Measurements from ENCODE around the gene HINT3. TPM values are rescaled to one million over a fixed set of nuclear protein-coding genes. Genes with fewer than 3 reads are reported as not detected.
"Not testable (repeated sequence)": the region's sequence is repeated elsewhere in the genome, so short reads cannot be mapped to it uniquely, and the experiment has no call there.

The HINT3 gene
- total RNA-seq, 4 donors from 2014 or later = 31.0 to 54.8 (median 46.2) TPM

- no peak for ATAC-seq
- Histone ChIP-seq H3K27ac (no peak overlapping the region), H3K27me3 (no peaks in the 10 kb centered on the region), H3K4me1 (no peaks in the 10 kb centered on the region), H3K36me3 (peaks cover 0 to 30% of the 10 kb centered on the region in 2 donors), H3K4me3 (no peak overlapping the region), H3K9me3 (no peaks in the 10 kb centered on the region)
- TF ChIP-seq CTCF (IDR thresholded peaks at IDR 0.05) = no peak
- TF ChIP-seq POLR2AphosphoS5 (IDR thresholded peaks at IDR 0.05) = no peak
- TF ChIP-seq EP300 (IDR thresholded peaks at IDR 0.05) = no peak
- no peak for TF ChIP-seq POLR2A (IDR thresholded peaks at IDR 0.05)
- WGBS, 2 donors (ENCODE audit: low coverage in 1 of 2) = 85 to 100% methylated on average over 1 to 2 of the region's 2 CpGs
Observed at GRCh38 chr6:125968493-125968892, 11.9 kb downstream of the HINT3 start.

- no peaks in the 10 kb centered on the region for H3K4me1 ChIP-seq
- TF ChIP-seq POLR2AphosphoS5 (IDR thresholded peaks at IDR 0.05) = no peak
- no peak for TF ChIP-seq CTCF (IDR thresholded peaks at IDR 0.05)
- TF ChIP-seq EP300 (IDR thresholded peaks at IDR 0.05) = no peak
- no peak for TF ChIP-seq POLR2A (IDR thresholded peaks at IDR 0.05)
- no peak overlapping the region for H3K27ac ChIP-seq
- H3K9me3 ChIP-seq = no peaks in the 10 kb centered on the region
- no peaks in the 10 kb centered on the region for H3K27me3 ChIP-seq
- WGBS, 2 donors (ENCODE audit: low coverage in 1 of 2) = 0 to 45% methylated on average over 1 to 2 of the region's 2 CpGs
- no peak for ATAC-seq
- H3K36me3 ChIP-seq = peaks cover 0 to 42% of the 10 kb centered on the region in 2 donors
- no peak overlapping the region for H3K4me3 ChIP-seq
Observed at GRCh38 chr6:125970760-125971159, 14.2 kb downstream of the HINT3 start.

GRCh38 chr6:125972478-125972877 lies 15.9 kb downstream of the HINT3 start:
- peaks cover 0 to 39% of the 10 kb centered on the region in 2 donors for H3K36me3 ChIP-seq
- ATAC-seq, H3K4me1 ChIP-seq, H3K27me3 ChIP-seq, H3K4me3 ChIP-seq, H3K27ac ChIP-seq, H3K9me3 ChIP-seq: not testable (repeated sequence)
- WGBS, 2 donors (ENCODE audit: low coverage in 1 of 2) = 83% methylated on average over 1 of the region's 1 CpG; no CpG with 5 or more reads in 1 of the 2 donors

- peak overlapping the region in 1 of 4 donors; percentile 28 for H3K27ac ChIP-seq
- H3K36me3 ChIP-seq = peaks cover 0 to 47% of the 10 kb centered on the region in 2 donors
- H3K27me3 ChIP-seq = no peaks in the 10 kb centered on the region
- ATAC-seq = peak; percentile 71
- no peaks in the 10 kb centered on the region for H3K9me3 ChIP-seq
- H3K4me1 ChIP-seq = no peaks in the 10 kb centered on the region
- TF ChIP-seq POLR2A (IDR thresholded peaks at IDR 0.05) (no peak), POLR2AphosphoS5 (IDR thresholded peaks at IDR 0.05) (no peak), CTCF (IDR thresholded peaks at IDR 0.05) (peak; percentile 28 to 58 (median 52)), EP300 (IDR thresholded peaks at IDR 0.05) (no peak)
- no peak overlapping the region for H3K4me3 ChIP-seq
- 25 to 34% methylated on average over 5 of the region's 5 CpGs for WGBS, 2 donors (ENCODE audit: low coverage in 1 of 2)
Observed at GRCh38 chr6:125974214-125974866, 17.8 kb downstream of the HINT3 start.

GRCh38 chr6:125979101-125979500 lies 22.5 kb downstream of the HINT3 start:
- no peak overlapping the region for H3K27ac ChIP-seq
- no peak for ATAC-seq
- TF ChIP-seq POLR2AphosphoS5 (IDR thresholded peaks at IDR 0.05) (no peak), POLR2A (IDR thresholded peaks at IDR 0.05) (no peak), EP300 (IDR thresholded peaks at IDR 0.05) (no peak), CTCF (IDR thresholded peaks at IDR 0.05) (no peak)
- WGBS, 2 donors (ENCODE audit: low coverage in 1 of 2) = 91 to 96% methylated on average over 3 of the region's 3 CpGs
- H3K36me3 ChIP-seq = peaks cover 0 to 47% of the 10 kb centered on the region in 2 donors
- no peaks in the 10 kb centered on the region for H3K4me1 ChIP-seq
- H3K9me3 ChIP-seq = no peaks in the 10 kb centered on the region
- H3K27me3 ChIP-seq = no peaks in the 10 kb centered on the region
- no peak overlapping the region for H3K4me3 ChIP-seq

Measured in gastroesophageal sphincter (tissue), 4 donors.